Measurements from ENCODE around the gene PPP3CA.

- TF ChIP-seq MAX (IDR thresholded peaks at IDR 0.05) (no peak), CTCF (IDR thresholded peaks at IDR 0.05 in 2 of 3, conservative IDR thresholded peaks at IDR 0.05 in 1 of 3; ENCODE audit: borderline replicate concordance in 1 of 3, insufficient read depth in 1 of 3, low read depth in 2 of 3, low read length in 2 of 3) (no peak), JUND (IDR thresholded peaks at IDR 0.05) (no peak), REST (IDR thresholded peaks at IDR 0.05; ENCODE audit: low read depth) (no peak), EZH2 (IDR thresholded peaks at IDR 0.05) (no peak), ZBTB33 (IDR thresholded peaks at IDR 0.05; ENCODE audit: extremely low read depth, insufficient replicate concordance, low read length) (no peak)
These were observed 198.8 kb downstream of the PPP3CA start for GRCh38 chr4:101148551-101148950.

Measured in HCT116 (cell line).